ENCODE data around the gene ROCK2. TPM values are rescaled to one million over a fixed set of nuclear protein-coding genes. Genes with fewer than 3 reads are reported as not detected.
"Not testable (repeated sequence)": the region's sequence is repeated elsewhere in the genome, so short reads cannot be mapped to it uniquely, and the experiment has no call there.

The ROCK2 gene
- total RNA-seq, 3 donors from 2014 or later, result 67.7 to 77.8 (median 71.0) TPM

DNA sequence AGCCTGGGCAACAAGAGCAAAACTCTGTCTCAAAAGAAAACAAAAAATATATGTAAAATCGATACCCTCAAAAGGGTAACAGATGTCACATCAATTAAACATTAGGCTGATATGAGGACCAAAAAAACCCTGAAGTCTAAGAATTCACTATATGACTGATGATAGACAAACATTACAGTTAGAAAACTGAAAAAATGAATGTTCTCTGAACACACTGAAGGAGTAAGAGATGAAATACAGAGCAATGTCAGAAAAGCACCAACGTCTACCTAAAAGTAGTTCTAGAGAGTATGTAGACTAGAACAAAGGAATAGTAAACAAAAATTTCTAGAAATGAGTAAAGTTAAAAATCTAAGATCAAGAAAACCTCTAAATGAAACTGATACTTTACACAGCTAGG lies 107.3 kb downstream of the ROCK2 start:
- ATAC-seq (no peak), DNase-seq (no peak)
- H3K4me1 ChIP-seq (ENCODE audit: low read depth), result no peaks in the 10 kb centered on the region
- H3K36me3 ChIP-seq (ENCODE audit: low read depth), result no peaks in the 10 kb centered on the region
- intact Hi-C loops (cut with DNase I, micrococcal nuclease), result loop anchor here in 1 of 2 donors (10.0 kb wide), 2 partner anchors 108 to 178 kb away; partner anchors contain the start of gene ROCK2
- no peak for TF ChIP-seq CTCF (IDR thresholded peaks at IDR 0.05)
- no peak overlapping the region for H3K4me3 ChIP-seq
- H3K9me3 ChIP-seq, result no peaks in the 10 kb centered on the region

DNA sequence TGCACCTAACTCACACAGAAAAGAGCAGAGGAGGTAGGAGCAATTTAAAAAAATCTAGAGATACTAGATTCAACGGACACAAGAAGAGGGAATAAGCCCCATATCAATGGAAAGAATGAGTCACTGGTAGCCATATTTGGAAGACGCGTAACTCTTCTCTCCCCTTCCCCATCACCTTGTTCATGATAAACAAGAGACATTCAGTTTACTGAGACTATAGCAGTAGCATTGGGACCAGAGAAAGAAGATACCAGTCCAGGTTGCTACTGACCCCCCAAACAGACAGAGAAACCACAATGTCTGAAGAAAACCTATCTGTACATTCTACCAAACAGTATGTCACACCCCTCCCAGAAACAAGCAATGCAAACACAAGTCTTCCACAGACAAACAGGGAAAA lies 108.1 kb downstream of the ROCK2 start:
- H3K4me3 ChIP-seq, result no peak overlapping the region
- ATAC-seq (no peak), DNase-seq (no peak)
- no peak for TF ChIP-seq CTCF (IDR thresholded peaks at IDR 0.05)
- intact Hi-C loops (cut with DNase I, micrococcal nuclease), result loop anchor here in 1 of 2 donors (10.0 kb wide), 2 partner anchors 108 to 178 kb away; partner anchors contain the start of gene ROCK2
- H3K4me1 ChIP-seq (ENCODE audit: low read depth), result no peaks in the 10 kb centered on the region
- H3K9me3 ChIP-seq, result no peaks in the 10 kb centered on the region
- H3K36me3 ChIP-seq (ENCODE audit: low read depth), result no peaks in the 10 kb centered on the region

DNA sequence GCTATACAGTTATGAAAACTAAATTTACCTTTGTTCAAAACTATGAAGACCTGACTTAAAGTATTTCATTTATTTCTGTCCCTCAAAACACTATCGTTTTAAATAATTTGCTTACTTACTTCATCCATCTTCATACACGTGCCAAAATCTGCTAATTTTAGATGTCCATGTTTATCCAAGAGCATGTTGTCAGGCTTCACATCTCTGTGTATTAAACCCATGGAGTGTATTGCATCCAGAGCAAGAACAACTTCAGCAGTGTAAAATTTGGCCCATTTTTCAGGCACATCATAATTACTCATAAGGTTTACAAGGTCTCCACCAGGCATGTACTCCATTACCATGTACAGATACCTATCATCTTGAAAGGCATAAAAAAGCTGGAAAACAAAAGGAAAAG lies 108.9 kb downstream of the ROCK2 start:
- H3K9me3 ChIP-seq, result no peaks in the 10 kb centered on the region
- no peaks in the 10 kb centered on the region for H3K4me1 ChIP-seq (ENCODE audit: low read depth)
- H3K4me3 ChIP-seq, result no peak overlapping the region
- no peak for TF ChIP-seq CTCF (IDR thresholded peaks at IDR 0.05)
- no peaks in the 10 kb centered on the region for H3K36me3 ChIP-seq (ENCODE audit: low read depth)
- no peak for ATAC-seq
- no peak for DNase-seq
- intact Hi-C loops (cut with DNase I, micrococcal nuclease), result loop anchor here in 1 of 2 donors (10.0 kb wide), 2 partner anchors 109 to 179 kb away; partner anchors contain the start of gene ROCK2

GRCh38 chr2:11234309-11234708 lies 110.1 kb downstream of the ROCK2 start:
- ATAC-seq, result no peak
- Histone ChIP-seq H3K9me3 (no peaks in the 10 kb centered on the region), H3K4me1 (ENCODE audit: low read depth) (no peaks in the 10 kb centered on the region), H3K4me3 (no peak overlapping the region), H3K36me3 (ENCODE audit: low read depth) (no peaks in the 10 kb centered on the region)
- intact Hi-C loops (cut with DNase I, micrococcal nuclease), result loop anchor here in 1 of 2 donors (10.0 kb wide), 2 partner anchors 110 to 180 kb away; partner anchors contain the start of gene ROCK2
- no peak for DNase-seq
- no peak for TF ChIP-seq CTCF (IDR thresholded peaks at IDR 0.05)

DNA sequence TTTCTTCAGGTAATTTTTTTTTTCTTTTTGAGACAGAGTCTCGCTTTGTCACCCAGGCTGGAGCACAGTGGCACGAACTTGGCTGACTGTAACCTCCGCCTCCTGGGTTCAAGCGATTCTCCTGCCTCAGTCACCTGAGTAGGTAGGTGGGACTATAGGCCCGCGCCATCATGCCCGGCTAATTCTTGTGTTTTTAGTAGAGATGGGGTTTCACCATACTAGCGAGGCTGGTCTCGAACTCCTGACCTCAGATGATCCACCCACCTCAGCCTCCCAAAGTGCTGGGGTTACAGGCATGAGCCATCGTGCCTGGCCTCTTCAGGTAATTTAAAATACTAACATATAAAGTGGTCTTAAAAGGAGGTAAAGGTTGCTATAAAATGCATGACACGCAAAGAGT lies 113.2 kb downstream of the ROCK2 start:
- intact Hi-C loops (cut with DNase I, micrococcal nuclease), result loop anchor here in 1 of 2 donors (10.0 kb wide), 2 partner anchors 114 to 184 kb away; partner anchors contain the start of gene ROCK2
- not testable (repeated sequence) for ATAC-seq; DNase-seq; H3K9me3 ChIP-seq; H3K4me3 ChIP-seq; H3K4me1 ChIP-seq (ENCODE audit: low read depth); H3K36me3 ChIP-seq (ENCODE audit: low read depth)

- no peak for ATAC-seq
- no peak for TF ChIP-seq CTCF (IDR thresholded peaks at IDR 0.05)
- intact Hi-C loops (cut with DNase I, micrococcal nuclease), result no loop called here
- H3K4me3 ChIP-seq, result no peak overlapping the region
- H3K36me3 ChIP-seq (ENCODE audit: low read depth), result peaks cover 3% of the 10 kb centered on the region
- H3K9me3 ChIP-seq, result no peaks in the 10 kb centered on the region
- H3K4me1 ChIP-seq (ENCODE audit: low read depth), result no peaks in the 10 kb centered on the region
- no peak for DNase-seq
Observed at GRCh38 chr2:11228692-11229091, 115.7 kb downstream of the ROCK2 start.
